ENCODE results near the gene PHF2.

PHF2 gene

GRCh38 chr9:93576258-93577077 lies at the start of gene PHF2:
Gene PHF2, plus strand, starts transcription at chr9:93576584. Its CDS starts 190 bp downstream, at chr9:93576774.
- no peak for TF ChIP-seq CTCF (IDR thresholded peaks at IDR 0.05; ENCODE audit: low read depth, low read length)
- H3K4me3 ChIP-seq (replicated peaks in 1 of 2; ENCODE audit: low read depth in 2 of 2, low read length in 2 of 2), result peak within 1 kb of the TSS; percentile 69 to 77
- peak in 1 of 2 donors; percentile 31 for DNase-seq (ENCODE audit: low read depth in 2 of 2)

GRCh38 chr9:93531374-93531773 lies 45.0 kb upstream of the PHF2 start:
- TF ChIP-seq CTCF (IDR thresholded peaks at IDR 0.05; ENCODE audit: low read depth, low read length), result peak; percentile 20
- peak in 1 of 2 donors; percentile 10 for DNase-seq (ENCODE audit: low read depth in 2 of 2)
- H3K4me3 ChIP-seq (replicated peaks in 1 of 2; ENCODE audit: low read depth in 2 of 2, low read length in 2 of 2), result no peak overlapping the region

GRCh38 chr9:93532141-93532540 lies 44.2 kb upstream of the PHF2 start:
- no peak overlapping the region for H3K4me3 ChIP-seq (replicated peaks in 1 of 2; ENCODE audit: low read depth in 2 of 2, low read length in 2 of 2)
- TF ChIP-seq CTCF (IDR thresholded peaks at IDR 0.05; ENCODE audit: low read depth, low read length), result no peak
- DNase-seq (ENCODE audit: low read depth in 2 of 2), result no peak

GRCh38 chr9:93533863-93534262 lies 42.5 kb upstream of the PHF2 start:
- TF ChIP-seq CTCF (IDR thresholded peaks at IDR 0.05; ENCODE audit: low read depth, low read length), result no peak
- no peak overlapping the region for H3K4me3 ChIP-seq (replicated peaks in 1 of 2; ENCODE audit: low read depth in 2 of 2, low read length in 2 of 2)
- DNase-seq (ENCODE audit: low read depth in 2 of 2), result no peak

GRCh38 chr9:93536167-93536566 lies 40.2 kb upstream of the PHF2 start:
- no peak overlapping the region for H3K4me3 ChIP-seq (replicated peaks in 1 of 2; ENCODE audit: low read depth in 2 of 2, low read length in 2 of 2)
- DNase-seq (ENCODE audit: low read depth in 2 of 2), result no peak
- no peak for TF ChIP-seq CTCF (IDR thresholded peaks at IDR 0.05; ENCODE audit: low read depth, low read length)

- no peak for DNase-seq (ENCODE audit: low read depth in 2 of 2)
- no peak for TF ChIP-seq CTCF (IDR thresholded peaks at IDR 0.05; ENCODE audit: low read depth, low read length)
- no peak overlapping the region for H3K4me3 ChIP-seq (replicated peaks in 1 of 2; ENCODE audit: low read depth in 2 of 2, low read length in 2 of 2)
Measured at GRCh38 chr9:93536874-93537273, 39.5 kb upstream of the PHF2 start.
